GM18951 (cell line): ENCODE data around the gene CAPG.
A peak's percentile ranks its signal among the peaks of the same experiment; 100 is the strongest.
"Not testable (repeated sequence)": the region's sequence is repeated elsewhere in the genome, so short reads cannot be mapped to it uniquely, and the experiment has no call there.

Experiments used
- POLR2A ChIP-seq: IDR thresholded peaks from 4 replicates; pipeline ENCODE4 v1.6.1; 2011; ENCODE audit warnings: mild to moderate bottlenecking; ENCODE audit not compliant: insufficient read length, insufficient read depth; ENCODE audit errors: extremely low read depth
- in situ Hi-C: fragments of 300-500 bp; cut with MboI; formaldehyde crosslinking; loops from one replicate; pipeline ENCODE4 v1.12.0; 2022; ENCODE audit warnings: low sequenced_read_pairs, mixed read lengths, inconsistent platforms; ENCODE audit not compliant: unreplicated experiment

Gene CAPG

GRCh38 chr2:85445316-85446295 lies 35.4 kb upstream of the CAPG start:
- no peak for TF ChIP-seq POLR2A
- in situ Hi-C loops = no loop called here

GRCh38 chr2:85444629-85445172 lies 34.5 kb upstream of the CAPG start:
- in situ Hi-C loops = no loop called here
- no peak for TF ChIP-seq POLR2A

- TF ChIP-seq POLR2A = no peak
Measured at GRCh38 chr2:85441864-85442263, 31.7 kb upstream of the CAPG start.

GRCh38 chr2:85440729-85441128 lies 30.6 kb upstream of the CAPG start:
- TF ChIP-seq POLR2A = no peak
- in situ Hi-C loops = no loop called here

More at GRCh38 chr2:85441864-85442263, 31.7 kb upstream of the CAPG start:
- in situ Hi-C loops = no loop called here

- in situ Hi-C loops = no loop called here
- no peak for TF ChIP-seq POLR2A
Measured at GRCh38 chr2:85439986-85440385, 29.8 kb upstream of the CAPG start.

GRCh38 chr2:85439569-85439968 lies 29.4 kb upstream of the CAPG start:
- in situ Hi-C loops = not testable (repeated sequence)

GRCh38 chr2:85439025-85439472 lies 28.9 kb upstream of the CAPG start:
- in situ Hi-C loops = no loop called here
- no peak for TF ChIP-seq POLR2A

GRCh38 chr2:85438201-85439024 lies 28.2 kb upstream of the CAPG start:
- TF ChIP-seq POLR2A = no peak
- in situ Hi-C loops = no loop called here

GRCh38 chr2:85437488-85438200 lies 27.5 kb upstream of the CAPG start:
- TF ChIP-seq POLR2A = peak; percentile 79
- in situ Hi-C loops = no loop called here

GRCh38 chr2:85436836-85437487 lies 26.8 kb upstream of the CAPG start:
- in situ Hi-C loops = no loop called here

GRCh38 chr2:85435981-85436835 lies 26.0 kb upstream of the CAPG start:
- in situ Hi-C loops = no loop called here
- no peak for TF ChIP-seq POLR2A

More at GRCh38 chr2:85436836-85437487, 26.8 kb upstream of the CAPG start:
- no peak for TF ChIP-seq POLR2A
